Measurements from ENCODE around the gene ZRANB3. TPM values are rescaled to one million over a fixed set of nuclear protein-coding genes. Genes with fewer than 3 reads are reported as not detected.

The ZRANB3 gene
- total and polyA plus RNA-seq, 4 donors = 2.5 to 7.2 (median 4.1) TPM

DNA sequence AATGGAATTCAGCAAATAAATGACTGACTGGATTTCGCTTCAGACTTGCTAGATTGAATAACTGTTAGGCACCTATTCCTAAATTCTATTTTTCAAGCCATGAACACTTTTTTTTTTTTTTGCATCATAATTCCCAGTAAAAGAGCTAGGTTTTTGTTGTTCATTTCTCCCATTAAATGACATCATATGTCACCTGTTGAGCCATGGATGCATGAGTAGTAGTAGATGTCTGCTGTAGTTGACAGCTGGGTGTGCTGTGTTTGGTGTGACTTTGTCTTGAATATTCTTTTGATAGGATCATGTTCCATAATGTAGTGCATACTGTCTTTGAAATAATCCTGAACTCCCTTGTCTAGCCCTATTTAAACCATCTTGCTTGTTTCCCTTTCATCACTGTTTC, 363.7 kb downstream of the ZRANB3 start:
- H3K27ac ChIP-seq (ENCODE audit: low read depth in 1 of 2, low read length in 2 of 2) = no peak overlapping the region
- no peaks in the 10 kb centered on the region for H3K4me1 ChIP-seq (ENCODE audit: control insufficient read depth in 4 of 4, insufficient read depth in 4 of 4, low read length in 3 of 4)
- H3K9me3 ChIP-seq (ENCODE audit: control insufficient read depth in 4 of 4, low read length in 3 of 4) = no peaks in the 10 kb centered on the region
- no peak overlapping the region for H3K4me3 ChIP-seq (ENCODE audit: low read depth in 1 of 3, low read length in 3 of 3)
- no peak overlapping the region for H3K9ac ChIP-seq (ENCODE audit: low read depth in 1 of 2, low read length in 2 of 2)
- peaks cover 6 to 61% (median 46%) of the 10 kb centered on the region in 4 donors for H3K36me3 ChIP-seq (ENCODE audit: control insufficient read depth in 4 of 4, insufficient read depth in 3 of 4, low read depth in 1 of 4, low read length in 3 of 4)
- TF ChIP-seq HNF4A (conservative IDR thresholded peaks at IDR 0.05) (no peak), SP1 (IDR thresholded peaks at IDR 0.05) (no peak), JUND (IDR thresholded peaks at IDR 0.05) (no peak), GABPA (IDR thresholded peaks at IDR 0.05 in 1 of 2, conservative IDR thresholded peaks at IDR 0.05 in 1 of 2) (no peak)
- TF ChIP-seq, protein P1, sequence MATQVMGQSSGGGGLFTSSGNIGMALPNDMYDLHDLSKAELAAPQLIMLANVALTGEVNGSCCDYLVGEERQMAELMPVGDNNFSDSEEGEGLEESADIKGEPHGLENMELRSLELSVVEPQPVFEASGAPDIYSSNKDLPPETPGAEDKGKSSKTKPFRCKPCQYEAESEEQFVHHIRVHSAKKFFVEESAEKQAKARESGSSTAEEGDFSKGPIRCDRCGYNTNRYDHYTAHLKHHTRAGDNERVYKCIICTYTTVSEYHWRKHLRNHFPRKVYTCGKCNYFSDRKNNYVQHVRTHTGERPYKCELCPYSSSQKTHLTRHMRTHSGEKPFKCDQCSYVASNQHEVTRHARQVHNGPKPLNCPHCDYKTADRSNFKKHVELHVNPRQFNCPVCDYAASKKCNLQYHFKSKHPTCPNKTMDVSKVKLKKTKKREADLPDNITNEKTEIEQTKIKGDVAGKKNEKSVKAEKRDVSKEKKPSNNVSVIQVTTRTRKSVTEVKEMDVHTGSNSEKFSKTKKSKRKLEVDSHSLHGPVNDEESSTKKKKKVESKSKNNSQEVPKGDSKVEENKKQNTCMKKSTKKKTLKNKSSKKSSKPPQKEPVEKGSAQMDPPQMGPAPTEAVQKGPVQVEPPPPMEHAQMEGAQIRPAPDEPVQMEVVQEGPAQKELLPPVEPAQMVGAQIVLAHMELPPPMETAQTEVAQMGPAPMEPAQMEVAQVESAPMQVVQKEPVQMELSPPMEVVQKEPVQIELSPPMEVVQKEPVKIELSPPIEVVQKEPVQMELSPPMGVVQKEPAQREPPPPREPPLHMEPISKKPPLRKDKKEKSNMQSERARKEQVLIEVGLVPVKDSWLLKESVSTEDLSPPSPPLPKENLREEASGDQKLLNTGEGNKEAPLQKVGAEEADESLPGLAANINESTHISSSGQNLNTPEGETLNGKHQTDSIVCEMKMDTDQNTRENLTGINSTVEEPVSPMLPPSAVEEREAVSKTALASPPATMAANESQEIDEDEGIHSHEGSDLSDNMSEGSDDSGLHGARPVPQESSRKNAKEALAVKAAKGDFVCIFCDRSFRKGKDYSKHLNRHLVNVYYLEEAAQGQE (IDR thresholded peaks at IDR 0.05) = no peak
- TF ChIP-seq, protein P2, sequence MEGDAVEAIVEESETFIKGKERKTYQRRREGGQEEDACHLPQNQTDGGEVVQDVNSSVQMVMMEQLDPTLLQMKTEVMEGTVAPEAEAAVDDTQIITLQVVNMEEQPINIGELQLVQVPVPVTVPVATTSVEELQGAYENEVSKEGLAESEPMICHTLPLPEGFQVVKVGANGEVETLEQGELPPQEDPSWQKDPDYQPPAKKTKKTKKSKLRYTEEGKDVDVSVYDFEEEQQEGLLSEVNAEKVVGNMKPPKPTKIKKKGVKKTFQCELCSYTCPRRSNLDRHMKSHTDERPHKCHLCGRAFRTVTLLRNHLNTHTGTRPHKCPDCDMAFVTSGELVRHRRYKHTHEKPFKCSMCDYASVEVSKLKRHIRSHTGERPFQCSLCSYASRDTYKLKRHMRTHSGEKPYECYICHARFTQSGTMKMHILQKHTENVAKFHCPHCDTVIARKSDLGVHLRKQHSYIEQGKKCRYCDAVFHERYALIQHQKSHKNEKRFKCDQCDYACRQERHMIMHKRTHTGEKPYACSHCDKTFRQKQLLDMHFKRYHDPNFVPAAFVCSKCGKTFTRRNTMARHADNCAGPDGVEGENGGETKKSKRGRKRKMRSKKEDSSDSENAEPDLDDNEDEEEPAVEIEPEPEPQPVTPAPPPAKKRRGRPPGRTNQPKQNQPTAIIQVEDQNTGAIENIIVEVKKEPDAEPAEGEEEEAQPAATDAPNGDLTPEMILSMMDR (IDR thresholded peaks at IDR 0.05; ENCODE audit: low read depth, low read length, missing input control) = no peak
- TF ChIP-seq, protein P3, sequence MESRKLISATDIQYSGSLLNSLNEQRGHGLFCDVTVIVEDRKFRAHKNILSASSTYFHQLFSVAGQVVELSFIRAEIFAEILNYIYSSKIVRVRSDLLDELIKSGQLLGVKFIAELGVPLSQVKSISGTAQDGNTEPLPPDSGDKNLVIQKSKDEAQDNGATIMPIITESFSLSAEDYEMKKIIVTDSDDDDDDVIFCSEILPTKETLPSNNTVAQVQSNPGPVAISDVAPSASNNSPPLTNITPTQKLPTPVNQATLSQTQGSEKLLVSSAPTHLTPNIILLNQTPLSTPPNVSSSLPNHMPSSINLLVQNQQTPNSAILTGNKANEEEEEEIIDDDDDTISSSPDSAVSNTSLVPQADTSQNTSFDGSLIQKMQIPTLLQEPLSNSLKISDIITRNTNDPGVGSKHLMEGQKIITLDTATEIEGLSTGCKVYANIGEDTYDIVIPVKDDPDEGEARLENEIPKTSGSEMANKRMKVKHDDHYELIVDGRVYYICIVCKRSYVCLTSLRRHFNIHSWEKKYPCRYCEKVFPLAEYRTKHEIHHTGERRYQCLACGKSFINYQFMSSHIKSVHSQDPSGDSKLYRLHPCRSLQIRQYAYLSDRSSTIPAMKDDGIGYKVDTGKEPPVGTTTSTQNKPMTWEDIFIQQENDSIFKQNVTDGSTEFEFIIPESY (IDR thresholded peaks at IDR 0.05) = no peak
- TF ChIP-seq, protein P4, sequence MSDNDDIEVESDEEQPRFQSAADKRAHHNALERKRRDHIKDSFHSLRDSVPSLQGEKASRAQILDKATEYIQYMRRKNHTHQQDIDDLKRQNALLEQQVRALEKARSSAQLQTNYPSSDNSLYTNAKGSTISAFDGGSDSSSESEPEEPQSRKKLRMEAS (IDR thresholded peaks at IDR 0.05) = no peak
- no peak for DNase-seq (ENCODE audit: low spot score)
- WGBS = 94% methylated on average over 1 of the region's 1 CpG
- H3K27me3 ChIP-seq (ENCODE audit: control insufficient read depth in 4 of 4, insufficient read depth in 4 of 4, low read length in 3 of 4) = no peaks in the 10 kb centered on the region

DNA sequence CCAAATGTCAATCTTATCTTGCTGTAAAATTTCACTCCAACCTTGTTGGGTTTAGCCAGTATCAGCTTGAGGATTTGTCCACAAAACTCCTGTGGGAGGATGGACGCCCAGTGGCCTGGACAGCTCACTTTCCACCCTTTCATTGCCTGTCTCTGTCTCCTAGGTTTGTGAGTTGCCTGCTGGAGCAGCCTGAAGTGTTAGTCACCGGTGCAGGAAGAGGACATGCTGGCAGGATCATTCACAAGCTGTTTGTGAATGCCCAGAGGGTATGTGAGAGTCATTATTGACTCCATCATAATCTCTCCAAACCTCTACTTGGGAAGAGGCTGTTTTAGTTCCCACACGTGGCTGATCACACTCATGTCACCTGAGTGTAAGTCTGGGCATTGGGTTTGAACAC, 366.6 kb downstream of the ZRANB3 start:
- Histone ChIP-seq H3K36me3 (ENCODE audit: control insufficient read depth in 4 of 4, insufficient read depth in 3 of 4, low read depth in 1 of 4, low read length in 3 of 4) (peaks cover 3 to 45% (median 38%) of the 10 kb centered on the region in 4 donors), H3K9me3 (ENCODE audit: control insufficient read depth in 4 of 4, low read length in 3 of 4) (no peaks in the 10 kb centered on the region), H3K27me3 (ENCODE audit: control insufficient read depth in 4 of 4, insufficient read depth in 4 of 4, low read length in 3 of 4) (no peaks in the 10 kb centered on the region), H3K4me3 (ENCODE audit: low read depth in 1 of 3, low read length in 3 of 3) (no peak overlapping the region), H3K4me1 (ENCODE audit: control insufficient read depth in 4 of 4, insufficient read depth in 4 of 4, low read length in 3 of 4) (no peaks in the 10 kb centered on the region), H3K9ac (ENCODE audit: low read depth in 1 of 2, low read length in 2 of 2) (no peak overlapping the region), H3K27ac (ENCODE audit: low read depth in 1 of 2, low read length in 2 of 2) (no peak overlapping the region)
- 93% methylated on average over 3 of the region's 3 CpGs for WGBS
- DNase-seq (ENCODE audit: low spot score) = no peak
- TF ChIP-seq YY1 (IDR thresholded peaks at IDR 0.05) = no peak
- no peak for TF ChIP-seq FOXA1 (IDR thresholded peaks at IDR 0.05)
- TF ChIP-seq RAD21 (IDR thresholded peaks at IDR 0.05) = no peak
- TF ChIP-seq GABPA (IDR thresholded peaks at IDR 0.05 in 1 of 2, conservative IDR thresholded peaks at IDR 0.05 in 1 of 2) = no peak
- no peak for TF ChIP-seq EGR1 (IDR thresholded peaks at IDR 0.05; ENCODE audit: low read depth in 2 of 2)
- TF ChIP-seq, protein P5, sequence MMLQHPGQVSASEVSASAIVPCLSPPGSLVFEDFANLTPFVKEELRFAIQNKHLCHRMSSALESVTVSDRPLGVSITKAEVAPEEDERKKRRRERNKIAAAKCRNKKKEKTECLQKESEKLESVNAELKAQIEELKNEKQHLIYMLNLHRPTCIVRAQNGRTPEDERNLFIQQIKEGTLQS (IDR thresholded peaks at IDR 0.05) = no peak
- TF ChIP-seq, protein P2 (IDR thresholded peaks at IDR 0.05; ENCODE audit: low read depth, low read length, missing input control) = no peak
- no peak for TF ChIP-seq HNF4A (conservative IDR thresholded peaks at IDR 0.05)
- TF ChIP-seq, protein P3 (IDR thresholded peaks at IDR 0.05) = no peak
- TF ChIP-seq, protein P4 (IDR thresholded peaks at IDR 0.05) = no peak
- TF ChIP-seq SP1 (IDR thresholded peaks at IDR 0.05) = no peak
- no peak for TF ChIP-seq FOXA2 (IDR thresholded peaks at IDR 0.05)

Measured in liver (tissue), 9 donors.